Dermis blood vessel endothelial cell (primary cell): Measurements from ENCODE around the gene SEPTIN11. TPM values are rescaled to one million over a fixed set of nuclear protein-coding genes. Genes with fewer than 3 reads are reported as not detected.
"Not testable (repeated sequence)": the region's sequence is repeated elsewhere in the genome, so short reads cannot be mapped to it uniquely, and the experiment has no call there.

Experiments used
- DNase-seq: peaks from one replicate; pipeline ENCODE4 v3.0.0; 2010
- total RNA-seq: library from RNA; depleted of rRNA; stranded (reverse); fragments of >200 nt; gene quantifications from 2 replicates; pipeline ENCODE4 v1.2.3, GENCODE V29; 2014

The SEPTIN11 gene
- total RNA-seq, 1 donor from 2014 or later, result 160 TPM

GRCh38 chr4:76952656-76953582, 3.4 kb downstream of the SEPTIN11 start:
- DNase-seq, result no peak

DNA sequence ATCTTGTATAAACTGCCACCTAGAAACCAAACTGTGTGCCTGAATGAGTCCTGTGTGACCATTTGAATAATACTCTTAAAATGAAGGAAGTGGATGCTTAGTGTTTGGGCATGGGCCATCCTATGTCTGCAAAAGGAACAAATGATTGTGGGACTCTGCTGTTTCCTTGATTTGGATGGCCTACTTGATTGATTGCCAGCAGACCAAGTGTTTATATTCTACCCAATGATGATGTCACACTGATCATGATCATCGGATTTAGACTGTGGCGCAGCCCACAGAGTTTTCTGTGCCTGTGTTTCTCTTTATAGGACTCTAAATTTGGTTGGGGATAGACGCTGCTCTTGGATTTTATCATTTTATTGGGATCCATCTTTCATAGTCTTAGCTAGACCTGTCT, 4.4 kb downstream of the SEPTIN11 start:
- no peak for DNase-seq

DNA sequence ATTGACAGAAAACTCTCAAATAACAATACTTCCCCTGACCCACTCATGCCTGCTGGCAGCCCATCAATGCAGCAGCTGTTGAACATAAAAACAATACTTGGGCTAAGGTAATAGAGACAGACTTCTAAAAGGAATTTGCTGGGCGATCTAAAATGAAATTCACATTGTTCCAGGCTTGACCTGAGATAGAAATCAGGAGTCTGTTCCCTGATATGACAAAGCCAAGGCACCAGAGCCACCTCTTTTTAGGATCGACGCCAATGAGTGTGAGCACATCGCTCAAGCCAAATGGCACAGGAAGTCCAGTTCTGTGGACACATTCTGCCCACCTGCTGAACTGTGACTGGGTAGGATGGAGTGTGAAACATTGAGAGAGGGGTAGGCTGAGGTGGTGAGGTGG, 4.9 kb downstream of the SEPTIN11 start:
- DNase-seq, result peak; percentile 59

DNA sequence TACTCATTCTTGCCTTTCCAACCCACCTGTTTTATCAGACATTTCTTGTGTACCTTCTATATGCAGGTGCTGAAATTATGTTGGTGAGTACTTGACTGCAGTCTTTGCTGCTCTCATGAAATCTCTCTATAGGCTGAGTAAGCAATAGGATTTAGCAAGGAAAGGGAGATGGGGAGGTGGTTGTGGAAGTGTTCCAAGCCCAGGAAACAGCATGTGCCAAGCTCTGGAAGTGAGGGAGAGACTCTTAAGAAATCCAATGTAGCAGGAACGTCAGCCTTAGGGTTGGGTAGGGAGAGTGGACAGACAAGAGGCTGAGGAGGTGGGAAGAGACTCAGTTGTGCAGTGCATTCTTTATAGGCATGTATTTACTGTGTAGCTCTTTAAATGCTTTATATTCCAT, 5.6 kb downstream of the SEPTIN11 start:
- DNase-seq, result no peak

DNA sequence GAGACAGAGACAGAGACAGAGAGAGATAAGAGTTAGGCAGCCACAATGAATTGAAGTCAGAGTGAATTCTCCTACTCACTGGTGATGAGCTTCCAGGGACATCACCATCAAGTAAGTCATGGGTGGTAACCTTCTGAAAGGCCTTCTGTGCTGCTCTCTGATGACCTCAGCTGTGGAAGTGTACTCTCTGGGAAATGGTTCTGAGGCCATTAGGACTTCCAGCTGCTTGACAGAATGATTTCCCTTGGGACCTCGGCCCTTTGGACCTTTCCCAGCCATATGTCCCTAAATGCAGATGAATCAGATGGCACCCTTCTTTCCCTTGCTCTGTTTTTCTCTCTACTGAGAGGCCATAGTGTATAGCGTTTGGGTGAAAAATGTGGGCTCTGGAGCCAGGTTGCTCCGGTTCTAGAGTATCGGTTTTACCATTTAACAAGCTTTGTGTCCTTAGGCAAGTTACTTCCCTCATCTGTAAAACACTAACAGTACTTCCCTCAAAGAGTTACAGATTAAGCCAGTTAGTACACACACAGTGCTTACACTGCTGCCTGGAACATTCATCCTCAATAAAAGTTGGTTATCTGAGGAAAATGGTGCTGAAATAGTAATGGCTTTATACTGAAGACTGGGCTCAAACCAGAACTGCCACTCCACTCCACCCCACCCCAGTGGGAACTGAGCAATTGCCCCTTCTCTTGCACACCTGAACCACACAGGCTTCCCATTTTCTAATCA, 7.6 kb downstream of the SEPTIN11 start:
- no peak for DNase-seq

DNA sequence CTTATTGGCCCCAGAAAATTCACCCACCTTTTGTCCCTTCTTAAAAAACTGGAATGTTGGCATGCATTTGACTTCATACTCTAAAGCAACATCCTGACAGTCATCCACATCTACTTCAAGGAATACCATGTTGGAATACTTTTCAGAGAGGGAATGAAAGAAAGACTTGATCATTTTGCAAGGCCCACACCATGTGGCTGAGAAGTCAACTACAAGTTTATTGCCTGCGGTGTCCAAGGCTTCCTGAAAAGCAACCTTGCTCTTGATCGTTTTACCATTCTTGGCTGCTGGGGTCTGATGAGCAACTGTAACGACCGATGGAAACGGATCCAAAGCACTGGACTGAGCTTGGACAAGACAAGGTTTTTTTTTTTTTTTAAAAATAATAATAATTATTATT, 9.3 kb downstream of the SEPTIN11 start:
- no peak for DNase-seq

GRCh38 chr4:76960014-76960413, 10.5 kb downstream of the SEPTIN11 start:
- DNase-seq, result no peak

DNA sequence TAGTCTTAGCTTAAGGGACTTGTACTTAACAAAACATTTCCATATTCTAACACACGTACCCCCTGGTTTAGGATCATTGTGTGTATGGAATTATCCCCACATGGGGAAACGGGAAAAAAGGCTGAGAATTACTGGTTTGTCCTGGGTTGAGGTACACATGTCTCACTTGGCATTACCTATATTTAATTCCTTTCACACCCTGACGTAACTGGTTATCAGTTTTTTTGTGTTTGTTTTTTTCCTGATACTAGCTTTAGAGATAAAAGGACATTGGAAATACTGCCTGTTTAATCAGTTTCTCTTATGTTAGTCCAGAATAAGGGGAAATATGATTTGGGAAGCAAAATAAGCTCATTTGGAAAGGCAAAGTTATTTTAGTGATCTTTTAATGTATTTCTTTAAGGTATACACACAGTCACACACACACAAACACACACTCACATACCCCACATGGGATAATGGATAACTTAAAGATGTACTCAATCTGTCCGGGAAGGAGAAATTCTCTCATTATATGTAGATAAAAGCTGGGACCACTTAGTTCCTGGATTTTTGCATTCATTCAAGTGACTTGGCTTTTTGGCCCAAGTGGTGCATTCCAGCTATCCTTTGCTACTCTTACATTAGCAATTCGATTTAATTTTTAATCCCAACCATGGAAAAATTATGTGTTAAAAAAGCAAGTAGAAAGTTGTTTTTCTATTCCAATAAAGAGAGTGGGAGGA, 13.0 kb downstream of the SEPTIN11 start:
- no peak for DNase-seq

- no peak for DNase-seq
Measured at GRCh38 chr4:76963131-76963750, 13.7 kb downstream of the SEPTIN11 start.

GRCh38 chr4:76963927-76964326, 14.4 kb downstream of the SEPTIN11 start:
- not testable (repeated sequence) for DNase-seq

GRCh38 chr4:76964769-76965168, 15.2 kb downstream of the SEPTIN11 start:
- DNase-seq, result peak; percentile 27

DNA sequence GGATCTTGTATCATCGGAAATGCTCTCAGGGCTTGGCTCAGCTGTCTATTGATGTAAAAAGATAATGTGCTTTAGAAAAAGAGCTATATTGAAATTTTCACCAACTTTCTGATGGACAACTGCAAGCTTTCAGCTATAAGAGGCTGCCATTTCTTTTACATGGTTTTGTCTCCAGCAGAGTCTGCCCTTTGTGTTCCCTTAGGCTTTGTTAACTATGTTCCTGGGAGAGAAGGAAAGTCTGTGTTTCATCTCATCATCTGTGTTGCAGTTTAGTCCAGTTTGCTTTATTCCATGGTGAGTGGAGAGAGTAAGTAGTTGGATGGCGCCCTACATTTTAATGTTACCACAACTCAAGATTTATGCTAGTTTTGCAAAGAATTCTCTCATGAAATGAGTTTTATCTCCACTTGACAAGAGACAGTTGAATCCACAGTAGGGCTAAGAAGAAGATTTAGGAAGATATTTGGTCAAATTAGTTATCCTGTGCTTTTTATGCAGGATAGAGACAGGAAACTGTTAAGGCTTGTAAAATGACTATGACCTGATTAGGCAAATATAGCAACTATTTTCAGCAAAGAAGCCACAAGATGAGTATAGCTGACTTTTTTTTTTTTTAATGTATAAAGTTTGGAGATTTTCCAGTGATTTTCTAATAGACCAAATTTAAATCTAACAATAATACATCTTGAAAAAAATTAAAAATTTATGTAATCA, 16.5 kb downstream of the SEPTIN11 start:
- DNase-seq, result no peak

GRCh38 chr4:76968937-76969336, 19.4 kb downstream of the SEPTIN11 start:
- no peak for DNase-seq

- DNase-seq, result no peak
Measured at GRCh38 chr4:76969495-76969894, 19.9 kb downstream of the SEPTIN11 start.

DNA sequence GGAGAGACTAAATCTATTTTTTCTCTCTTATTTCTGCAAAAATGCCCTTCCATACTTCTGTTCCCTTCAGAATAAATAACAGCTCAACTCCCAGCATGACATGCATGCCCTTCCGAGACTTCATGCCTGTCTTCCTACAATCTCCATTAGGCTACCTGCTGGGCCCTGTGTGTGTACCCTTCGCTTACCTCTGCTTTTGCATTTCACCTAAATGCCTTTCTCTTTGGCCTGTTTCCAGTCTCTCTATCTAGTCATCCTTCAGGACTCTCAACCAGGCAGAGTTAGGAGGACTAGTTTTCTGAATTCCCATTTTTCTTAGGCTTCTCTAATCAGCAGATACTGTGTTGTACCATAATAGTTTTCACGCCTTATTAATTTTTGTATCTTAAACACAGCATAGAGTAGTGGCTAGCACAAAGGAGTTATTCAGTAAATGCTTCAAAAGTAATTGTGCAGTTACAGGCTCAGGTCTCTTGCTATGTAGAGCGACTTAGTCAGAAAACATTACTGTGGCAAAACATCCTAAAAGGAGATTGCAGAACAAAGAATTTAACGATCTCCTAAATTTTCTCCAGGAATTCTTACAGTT, 20.5 kb downstream of the SEPTIN11 start:
- DNase-seq, result no peak

DNA sequence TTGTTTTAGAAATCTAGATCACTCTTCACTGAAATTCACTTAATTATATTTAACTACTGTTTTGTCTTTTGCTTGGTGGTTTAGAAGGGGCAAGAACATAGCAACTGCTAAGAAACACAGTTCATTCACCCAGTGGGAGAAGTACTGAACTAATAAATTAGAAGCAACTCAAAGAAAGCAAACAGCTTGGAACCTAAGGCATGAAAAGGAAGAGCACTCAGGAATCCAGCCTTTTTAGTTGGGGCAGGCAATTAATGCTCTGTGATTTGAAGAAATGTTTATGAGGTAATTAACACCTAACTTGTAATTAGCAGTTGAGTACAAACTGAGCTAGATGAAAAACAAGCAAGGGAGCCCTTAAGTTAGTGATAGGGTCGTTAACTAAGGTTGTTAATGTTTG, 22.8 kb downstream of the SEPTIN11 start:
- DNase-seq, result no peak

- peak; percentile 46 for DNase-seq
Measured at GRCh38 chr4:76974150-76974549, 24.6 kb downstream of the SEPTIN11 start.

DNA sequence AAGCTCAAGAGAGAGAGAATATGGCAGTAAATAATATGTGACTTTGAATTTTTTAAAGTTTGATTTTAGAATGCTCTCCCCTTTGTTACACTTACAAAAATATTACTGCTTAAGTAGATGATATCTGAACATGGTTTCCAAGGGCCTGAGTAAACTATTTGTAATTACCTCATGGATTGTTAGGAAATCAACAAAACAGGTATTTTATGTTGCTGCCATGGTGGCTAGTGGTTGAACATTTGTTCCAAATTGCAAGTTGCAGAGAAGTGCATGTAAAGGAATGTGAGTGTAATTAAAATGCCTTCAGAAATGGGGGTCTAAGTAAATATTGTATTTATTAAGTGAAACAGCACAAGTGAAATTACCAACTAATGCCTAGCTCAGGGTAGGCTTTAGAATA, 27.6 kb downstream of the SEPTIN11 start:
- DNase-seq, result no peak

DNA sequence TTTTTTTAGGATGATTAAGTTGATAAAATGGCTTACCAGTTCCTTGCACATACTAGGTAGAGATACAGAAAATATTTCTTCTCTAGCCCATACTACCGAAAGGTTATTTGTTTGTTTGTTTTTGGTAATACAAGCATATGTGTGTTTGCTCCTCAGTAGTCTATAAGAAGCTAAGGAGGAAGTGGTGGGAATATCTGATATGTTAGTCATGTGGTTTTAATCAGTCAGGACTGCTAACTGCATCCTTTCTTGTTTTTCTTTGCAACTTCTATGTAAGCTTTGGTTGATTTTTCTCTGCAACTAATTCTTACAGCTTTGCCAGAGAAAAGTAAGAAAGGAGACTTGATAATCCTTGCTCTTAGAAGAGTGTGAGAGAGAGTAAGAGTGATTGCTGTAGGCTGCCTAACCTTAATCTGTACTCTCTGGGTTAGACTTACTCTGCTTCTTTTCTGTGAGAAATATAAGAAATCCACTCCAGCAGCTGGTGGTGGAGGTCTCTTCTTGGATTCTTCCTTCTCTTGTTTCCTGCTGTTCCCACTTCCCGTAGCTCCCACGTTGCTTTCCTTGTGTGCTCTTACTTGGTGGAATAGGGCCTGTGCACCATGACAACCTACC, 28.3 kb downstream of the SEPTIN11 start:
- DNase-seq, result peak; percentile 57

GRCh38 chr4:76979236-76979635, 29.7 kb downstream of the SEPTIN11 start:
- DNase-seq, result no peak

- peak; percentile 21 for DNase-seq
Measured at GRCh38 chr4:76980261-76980660, 30.7 kb downstream of the SEPTIN11 start.
